Right hindlimb (tissue), 1 donor: ENCODE measurements around the gene INCENP.
"Not testable (repeated sequence)": the region's sequence is repeated elsewhere in the genome, so short reads cannot be mapped to it uniquely, and the experiment has no call there.

ENCODE experiments used
- DNase-seq: peaks from one replicate; pipeline ENCODE4 v3.0.0-alpha.2; 2018

INCENP gene

DNA sequence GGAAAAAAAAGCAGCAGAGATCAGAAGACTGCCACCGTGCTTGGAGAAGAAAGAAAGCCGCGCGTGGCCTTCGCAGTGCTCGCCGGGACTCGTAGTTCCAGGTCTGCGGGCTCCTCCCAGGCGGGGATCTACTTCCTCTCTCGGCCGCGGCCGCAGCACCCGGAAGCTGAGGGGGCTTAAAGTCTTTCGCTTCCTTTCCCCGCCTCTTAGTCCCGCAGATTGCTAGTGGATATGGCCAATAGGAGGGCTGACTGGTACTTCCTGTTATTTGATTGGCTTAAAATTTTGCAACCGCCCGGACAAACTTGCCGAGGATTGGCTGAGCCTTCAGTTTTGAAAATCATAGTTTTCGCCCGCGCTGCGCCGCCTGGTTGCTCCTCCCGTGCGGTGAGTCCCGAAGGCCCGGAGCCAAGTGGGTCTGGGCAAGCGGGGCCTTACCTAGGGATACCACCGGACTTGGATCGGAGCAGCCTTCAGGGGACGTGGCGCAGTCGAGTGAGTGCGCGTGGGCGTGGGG is at the start of gene INCENP:
Gene INCENP (plus strand): TSS at position 343 of the 517 bp plus-strand sequence. CDS start 4,151 bp downstream, outside the sequence.
- peak; percentile 99 for DNase-seq

DNA sequence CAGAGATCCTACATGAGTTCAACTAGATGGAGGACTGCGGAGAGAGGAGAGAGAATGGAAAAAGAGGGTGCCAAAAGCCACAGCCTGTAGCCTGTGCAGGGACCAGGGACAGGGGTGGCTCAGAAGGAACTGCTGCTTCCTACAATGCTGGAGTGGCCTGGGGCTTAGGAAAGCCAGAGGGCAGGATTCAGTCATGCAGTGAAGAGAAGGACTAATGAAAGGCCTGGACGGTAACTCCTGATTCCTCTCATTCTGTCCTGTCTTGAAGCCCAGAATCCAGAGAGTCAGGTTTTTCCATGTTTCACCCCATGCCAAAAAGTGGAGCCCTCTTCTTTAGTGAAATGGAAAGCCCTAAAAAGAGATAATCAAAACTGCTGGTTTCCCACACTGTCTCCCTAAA is 48.4 kb upstream of the INCENP start:
- no peak for DNase-seq

- DNase-seq, result no peak
These were observed 46.7 kb upstream of the INCENP start for GRCh38 chr11:62077132-62077531.

DNA sequence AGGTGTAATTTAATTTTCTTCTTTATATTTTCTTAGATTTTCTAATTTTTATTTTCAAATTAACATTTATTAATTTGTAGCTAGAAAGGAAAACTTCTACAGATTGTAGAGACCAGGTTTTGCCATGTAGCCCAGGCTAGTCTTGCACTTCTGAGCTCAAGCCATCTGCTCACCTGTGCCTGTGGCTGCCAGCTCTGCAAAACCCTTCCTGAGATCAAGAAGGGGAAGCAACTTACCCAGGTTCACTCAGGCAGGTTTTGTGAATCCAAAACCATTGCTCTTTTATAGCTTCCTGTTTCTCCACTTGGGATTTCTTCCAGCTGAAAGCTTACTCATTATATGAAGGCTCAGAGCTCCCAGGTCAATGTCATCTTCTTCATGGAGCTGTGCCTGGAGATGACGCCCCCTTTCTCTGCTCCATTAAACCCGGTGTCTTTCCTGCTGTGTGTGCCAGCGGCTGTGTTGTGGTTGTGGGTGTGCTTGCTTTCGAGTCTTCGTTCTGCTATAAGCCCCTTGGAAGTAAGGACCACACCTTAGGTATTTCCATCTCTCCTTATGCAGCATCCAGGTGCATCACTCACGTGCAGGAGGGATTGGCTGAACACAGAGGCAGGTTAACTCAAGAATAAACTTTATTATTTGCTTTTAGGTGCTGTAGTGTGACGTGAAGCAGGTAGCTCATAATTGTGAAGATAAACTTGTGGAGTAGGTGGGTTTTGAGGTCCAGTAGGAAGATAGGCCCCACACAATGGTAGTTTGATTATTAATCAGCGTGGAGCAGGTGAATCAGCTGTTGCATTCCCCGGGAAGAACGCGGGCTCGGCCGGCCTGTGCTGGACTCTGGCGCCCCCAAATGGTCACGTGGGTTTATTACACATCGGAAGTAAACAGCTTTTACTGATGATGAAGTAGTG is 42.2 kb upstream of the INCENP start:
- peak; percentile 84 for DNase-seq

DNA sequence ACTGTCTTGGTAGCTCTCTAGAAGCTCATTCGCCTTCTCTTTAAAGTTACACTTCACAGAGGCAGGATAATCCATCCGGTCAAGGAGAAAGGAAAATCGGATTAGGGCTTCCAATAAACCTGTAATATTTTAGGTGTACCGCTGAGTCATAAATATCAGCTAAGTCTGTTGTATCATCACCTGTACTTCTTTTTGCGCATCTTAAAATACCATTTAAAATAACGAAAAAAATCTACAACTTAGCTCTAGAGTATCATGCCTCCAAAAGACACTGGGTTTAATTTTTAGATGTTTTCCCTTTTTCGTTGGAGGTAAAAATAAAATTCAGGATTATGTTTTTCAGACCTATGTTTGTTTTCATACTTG is 41.5 kb upstream of the INCENP start:
- DNase-seq, result no peak

DNA sequence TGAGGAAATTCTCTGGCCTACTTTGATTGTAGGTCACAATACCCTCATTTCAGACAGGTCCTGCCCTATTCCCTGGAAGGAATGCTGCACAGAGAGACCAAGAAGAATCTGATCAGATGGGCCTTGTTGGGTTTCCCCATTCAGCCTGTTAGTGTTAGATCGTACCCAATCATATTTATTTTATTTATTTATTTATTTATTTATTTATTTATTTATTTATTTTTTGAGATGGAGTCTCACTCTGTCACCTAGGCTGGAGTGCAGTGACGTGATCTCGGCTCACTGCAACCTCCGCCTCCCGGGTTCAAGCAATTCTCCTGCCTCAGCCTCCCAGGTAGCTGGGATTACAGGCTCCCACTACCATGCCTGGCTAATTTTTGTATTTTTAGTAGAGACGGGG is 39.0 kb upstream of the INCENP start:
- not testable (repeated sequence) for DNase-seq

GRCh38 chr11:62087694-62088093 is 36.1 kb upstream of the INCENP start:
- no peak for DNase-seq

DNA sequence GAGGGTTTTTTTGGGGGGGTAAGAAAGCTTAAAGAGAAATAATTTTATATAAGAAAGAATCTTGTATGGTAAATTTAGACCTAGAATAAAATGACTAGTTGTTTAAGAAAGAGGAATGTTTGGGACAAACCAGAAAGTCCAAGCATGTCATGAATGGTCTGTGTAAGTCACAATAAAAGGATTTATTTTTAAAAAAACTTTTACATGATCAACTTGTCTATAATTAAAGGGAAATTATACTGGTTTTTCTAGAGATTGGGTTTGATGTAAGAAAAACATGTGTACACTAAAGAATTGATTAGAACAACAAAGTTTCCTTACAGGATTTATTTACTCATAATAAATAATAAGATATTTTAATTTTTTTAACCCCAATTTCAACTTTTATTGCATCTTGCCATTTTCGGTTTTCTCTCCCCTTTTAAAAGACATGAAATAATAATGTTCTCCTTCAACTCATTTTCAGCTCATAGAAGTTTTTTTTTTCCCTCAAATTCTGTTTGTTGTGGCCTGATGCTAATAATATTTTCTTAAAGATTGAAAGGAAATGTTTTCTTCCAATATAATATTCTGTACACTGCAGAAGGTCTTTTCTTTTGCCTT is 35.4 kb upstream of the INCENP start:
- no peak for DNase-seq

DNA sequence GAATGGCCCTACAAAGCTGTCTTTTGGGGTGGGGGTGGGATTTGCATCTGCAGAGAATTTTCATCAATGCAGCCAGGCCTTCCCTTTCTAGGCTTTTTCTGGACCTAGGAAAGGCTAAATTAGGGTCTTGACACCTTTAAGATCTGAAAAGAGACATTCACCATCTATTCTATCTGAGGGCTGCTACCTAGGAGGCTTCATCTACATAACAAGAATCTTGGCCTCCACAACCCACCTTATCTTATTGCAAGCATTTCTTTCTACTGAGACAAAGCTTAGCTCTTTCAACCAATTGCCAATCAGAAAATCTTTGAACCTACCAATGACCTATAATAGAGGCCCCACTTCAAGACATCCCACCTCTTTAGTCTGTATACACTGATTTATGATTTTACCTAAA is 20.7 kb upstream of the INCENP start:
- no peak for DNase-seq

DNA sequence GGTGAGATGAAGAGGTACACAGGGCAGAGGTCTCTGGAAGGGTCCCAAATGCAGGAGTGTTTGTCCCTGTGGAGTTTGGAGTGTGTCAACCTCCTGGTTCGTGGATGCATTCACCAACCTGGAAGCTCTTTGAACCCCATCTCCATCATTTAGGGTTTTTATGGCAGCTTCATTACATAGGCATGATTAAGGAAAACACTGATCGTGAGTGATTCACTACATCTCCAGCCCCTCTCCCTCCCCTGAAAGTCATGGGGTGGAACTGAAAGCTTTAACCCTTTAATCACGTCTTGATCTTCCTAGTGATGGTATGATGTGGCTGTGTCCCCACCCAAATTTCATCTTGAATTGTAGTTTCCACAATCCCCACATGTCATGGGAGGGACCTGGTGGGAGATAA is 19.8 kb upstream of the INCENP start:
- DNase-seq, result no peak

DNA sequence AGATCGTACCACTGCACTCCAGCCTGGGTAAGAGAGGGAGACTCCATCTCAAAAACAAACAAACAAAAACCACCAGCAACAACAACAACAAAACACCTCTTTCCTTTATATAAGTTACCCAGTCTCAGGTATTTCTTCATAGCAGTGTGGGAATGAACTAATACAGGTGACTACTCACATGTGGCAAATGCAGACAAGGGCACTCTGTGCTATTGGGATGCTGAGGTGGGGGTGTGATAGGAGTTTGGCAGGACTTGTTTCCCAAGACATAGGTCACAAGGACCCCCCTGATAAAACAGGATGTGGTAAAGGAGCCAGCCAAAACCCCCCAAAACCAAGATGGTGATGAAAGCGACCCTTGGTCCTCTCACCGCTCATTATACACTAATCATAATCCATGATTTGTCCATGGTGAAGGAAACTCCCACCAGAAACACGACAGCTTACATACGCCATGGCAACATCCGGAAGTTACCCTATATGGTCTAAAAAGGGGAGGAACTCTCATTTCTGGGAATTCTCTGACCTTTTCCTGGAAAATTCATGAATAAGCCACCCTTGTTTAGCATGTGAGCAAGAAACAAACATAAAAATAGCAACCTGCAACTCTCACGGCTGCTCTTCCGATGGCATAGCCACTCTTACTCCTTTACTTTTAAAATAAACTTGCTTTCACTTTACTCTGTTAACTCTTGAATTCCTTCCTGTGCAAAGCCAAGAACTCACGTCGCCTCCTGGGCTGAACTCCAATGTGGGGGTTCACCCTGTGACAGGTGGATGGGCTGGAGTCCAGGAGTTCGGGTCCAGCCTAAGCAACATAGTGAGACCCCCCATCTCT is 18.8 kb upstream of the INCENP start:
- DNase-seq, result no peak

GRCh38 chr11:62105667-62106191 is 18.1 kb upstream of the INCENP start:
- no peak for DNase-seq

- DNase-seq, result no peak
These were observed 15.6 kb upstream of the INCENP start for GRCh38 chr11:62108017-62108750.

- DNase-seq, result no peak
These were observed 14.8 kb upstream of the INCENP start for GRCh38 chr11:62108971-62109404.

GRCh38 chr11:62115085-62115694 is 8.6 kb upstream of the INCENP start:
- DNase-seq, result no peak

- no peak for DNase-seq
These were observed 7.4 kb upstream of the INCENP start for GRCh38 chr11:62116451-62116850.

DNA sequence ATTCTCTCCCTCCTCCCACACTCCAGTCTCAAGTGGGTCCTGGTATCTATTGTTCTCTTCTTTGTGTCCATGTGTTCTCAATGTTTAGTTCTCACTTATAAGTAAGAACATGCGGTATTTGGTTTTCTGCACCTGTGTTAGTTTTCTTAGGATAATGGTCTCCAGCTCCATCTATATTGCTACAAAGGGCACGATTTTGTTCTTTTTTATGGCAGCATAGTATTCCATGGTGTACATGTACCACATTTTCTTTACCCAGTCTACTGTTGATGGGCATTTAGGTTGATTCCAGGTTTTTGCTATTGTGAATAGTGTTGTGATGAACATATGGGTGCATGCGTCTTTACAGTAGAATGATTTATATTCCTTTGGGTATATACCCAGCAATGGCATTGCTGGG is 4.2 kb upstream of the INCENP start:
- no peak for DNase-seq

- no peak for DNase-seq
These were observed 3.8 kb upstream of the INCENP start for GRCh38 chr11:62120001-62120400.

DNA sequence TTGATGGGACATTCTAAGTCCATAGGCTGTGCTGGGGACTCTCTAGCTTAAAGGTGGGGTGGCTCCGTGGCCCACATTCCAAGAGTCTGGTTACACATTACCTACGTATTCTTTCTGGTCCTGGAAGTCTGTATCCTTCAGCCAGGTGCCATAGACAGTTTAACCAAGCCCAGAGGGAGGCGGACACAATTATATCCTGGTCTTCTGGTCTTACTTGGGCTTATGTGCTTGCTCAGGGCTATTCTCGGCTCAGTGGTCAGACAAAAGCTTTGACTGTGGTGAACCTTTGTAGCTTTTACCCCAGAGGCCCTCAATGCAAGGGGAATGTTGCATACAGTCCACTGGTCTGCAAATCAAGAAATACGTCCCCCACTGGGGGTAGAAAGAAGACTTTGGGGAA is 3.4 kb upstream of the INCENP start:
- DNase-seq, result no peak

DNA sequence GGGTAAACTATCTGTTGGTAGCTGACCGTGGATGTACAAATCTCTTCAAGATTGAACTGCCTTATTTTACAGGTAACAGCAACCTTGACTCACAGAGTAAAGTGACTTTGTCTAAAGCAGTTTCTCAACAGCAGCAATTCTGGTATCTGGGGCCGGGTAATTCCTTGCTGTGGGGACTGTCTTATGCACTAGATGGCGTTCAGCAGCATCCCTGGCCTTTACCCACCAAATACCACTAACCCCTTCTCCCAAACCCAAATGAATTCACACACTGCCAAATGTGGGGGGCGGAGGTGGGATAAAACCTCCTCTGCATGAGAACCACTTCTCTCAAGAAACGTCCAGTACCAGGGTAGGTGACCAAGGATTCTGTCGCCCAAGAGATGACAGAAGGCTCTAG is 1.7 kb upstream of the INCENP start:
- DNase-seq, result no peak

- peak; percentile 74 for DNase-seq
These were observed 639 bp downstream of the INCENP start for GRCh38 chr11:62124186-62125113.
